HTR-8/SVneo (cell line): Measurements from ENCODE around the gene RGMB.

ENCODE experiments used
- DNase-seq: peaks from one replicate; pipeline ENCODE4 v3.0.0; 2011; ENCODE audit warnings: low spot score, mixed read lengths; ENCODE audit not compliant: insufficient read length
- FAIRE-seq: peaks from 2 replicates; lab custom pipeline; 2011; peaks lifted over from hg19 to GRCh38; lab: Jason Lieb, UNC

The RGMB gene

GRCh38 chr5:98767581-98767980 is 5.9 kb upstream of the RGMB start:
- DNase-seq = no peak
- FAIRE-seq = no peak

GRCh38 chr5:98768160-98768959 is 5.1 kb upstream of the RGMB start:
- peak; percentile 50 for DNase-seq
- peak; percentile 13 for FAIRE-seq

- no peak for DNase-seq
- FAIRE-seq = no peak
Measured at GRCh38 chr5:98768960-98769209, 4.6 kb upstream of the RGMB start.

GRCh38 chr5:98769210-98769958 is 4.1 kb upstream of the RGMB start:
- FAIRE-seq (no peak), DNase-seq (peak; percentile 32)

GRCh38 chr5:98769959-98770208 is 3.6 kb upstream of the RGMB start:
- peak; percentile 21 for DNase-seq

GRCh38 chr5:98770209-98770910 is 3.1 kb upstream of the RGMB start:
- no peak for FAIRE-seq
- no peak for DNase-seq

More at GRCh38 chr5:98769959-98770208, 3.6 kb upstream of the RGMB start:
- FAIRE-seq = no peak

- DNase-seq (no peak), FAIRE-seq (no peak)
Measured at GRCh38 chr5:98770911-98771322, 2.5 kb upstream of the RGMB start.

- DNase-seq (peak; percentile 72), FAIRE-seq (no peak)
Measured at GRCh38 chr5:98771382-98772109, 1.9 kb upstream of the RGMB start.

- DNase-seq (peak; percentile 67), FAIRE-seq (no peak)
Measured at GRCh38 chr5:98772415-98773213, 849 bp upstream of the RGMB start.

GRCh38 chr5:98773214-98773463 is 324 bp upstream of the RGMB start:
- DNase-seq (no peak), FAIRE-seq (no peak)

GRCh38 chr5:98774192-98775033 is 950 bp downstream of the RGMB start:
- DNase-seq = no peak
- FAIRE-seq = no peak

GRCh38 chr5:98775246-98776065 is 2.0 kb downstream of the RGMB start:
- no peak for FAIRE-seq
- DNase-seq = no peak

- no peak for FAIRE-seq
Measured at GRCh38 chr5:98776066-98776705, 2.7 kb downstream of the RGMB start.

GRCh38 chr5:98777295-98777694 is 3.8 kb downstream of the RGMB start:
- DNase-seq = no peak
- no peak for FAIRE-seq

More at GRCh38 chr5:98776066-98776705, 2.7 kb downstream of the RGMB start:
- no peak for DNase-seq

GRCh38 chr5:98779264-98779877 is 5.9 kb downstream of the RGMB start:
- no peak for FAIRE-seq
- no peak for DNase-seq

- FAIRE-seq (no peak), DNase-seq (no peak)
Measured at GRCh38 chr5:98780390-98780789, 6.9 kb downstream of the RGMB start.

- FAIRE-seq = no peak
- DNase-seq = no peak
Measured at GRCh38 chr5:98781520-98781919, 8.1 kb downstream of the RGMB start.

- DNase-seq = no peak
- no peak for FAIRE-seq
Measured at GRCh38 chr5:98781964-98782363, 8.5 kb downstream of the RGMB start.
